RWPE1 (cell line): Measurements from ENCODE around the gene RFC4.

Source experiments
- CTCF ChIA-PET: fragments of 350-600 bp; sonication (Branson Sonifier 250); formaldehyde crosslinking; extraction: SDS; loops from one replicate; lab custom pipeline; 2021; lab: Yijun Ruan, JAX
- POLR2A ChIA-PET: fragments of 400-600 bp; formaldehyde crosslinking; extraction: SDS; loops from one replicate; lab custom pipeline; 2020; ENCODE audit warnings: antibody characterized with exemption; ENCODE audit not compliant: low non-redundant PET; lab: Yijun Ruan, JAX
- DNase-seq: peaks from one replicate; pipeline ENCODE4 v3.0.0; 2012; ENCODE audit warnings: low spot score
- H3K27ac ChIP-seq: fragments of 450-650 bp; 2 replicates; pipeline ENCODE4 v1.5.1; 2017
- TF ChIP-seq, protein P1 (sequence below): fragments of 450-650 bp; conservative IDR thresholded peaks from 2 replicates; pipeline ENCODE4 v1.5.1; 2017; ENCODE audit warnings: low read depth, mild to moderate bottlenecking

Gene RFC4

DNA sequence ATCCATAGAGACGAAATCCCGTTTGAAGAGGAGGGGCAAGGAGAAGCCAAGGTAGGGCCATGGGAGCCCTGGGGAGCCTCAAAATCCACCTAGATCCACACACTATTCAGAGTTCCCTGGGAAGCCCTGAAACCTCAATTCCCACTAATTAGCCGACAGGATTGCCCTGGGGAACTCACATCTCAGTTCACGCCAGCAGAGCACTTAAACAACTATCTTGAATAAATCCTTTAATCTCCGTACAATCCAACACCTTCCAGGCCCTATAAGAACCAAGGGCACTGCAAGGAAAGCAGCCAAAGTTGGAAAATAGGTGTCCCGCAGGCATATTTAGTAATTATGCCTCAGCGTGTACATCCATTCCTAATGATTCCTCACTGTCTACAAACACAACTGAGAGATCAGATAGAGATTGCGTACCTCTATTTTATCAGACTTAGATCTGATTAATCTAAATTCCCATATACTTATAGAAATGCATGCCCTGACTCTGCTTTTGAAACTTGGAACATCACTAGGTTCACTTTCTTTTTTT, 48.5 kb downstream of the RFC4 start:
- H3K27ac ChIP-seq: no peak overlapping the region
- TF ChIP-seq, protein P1, sequence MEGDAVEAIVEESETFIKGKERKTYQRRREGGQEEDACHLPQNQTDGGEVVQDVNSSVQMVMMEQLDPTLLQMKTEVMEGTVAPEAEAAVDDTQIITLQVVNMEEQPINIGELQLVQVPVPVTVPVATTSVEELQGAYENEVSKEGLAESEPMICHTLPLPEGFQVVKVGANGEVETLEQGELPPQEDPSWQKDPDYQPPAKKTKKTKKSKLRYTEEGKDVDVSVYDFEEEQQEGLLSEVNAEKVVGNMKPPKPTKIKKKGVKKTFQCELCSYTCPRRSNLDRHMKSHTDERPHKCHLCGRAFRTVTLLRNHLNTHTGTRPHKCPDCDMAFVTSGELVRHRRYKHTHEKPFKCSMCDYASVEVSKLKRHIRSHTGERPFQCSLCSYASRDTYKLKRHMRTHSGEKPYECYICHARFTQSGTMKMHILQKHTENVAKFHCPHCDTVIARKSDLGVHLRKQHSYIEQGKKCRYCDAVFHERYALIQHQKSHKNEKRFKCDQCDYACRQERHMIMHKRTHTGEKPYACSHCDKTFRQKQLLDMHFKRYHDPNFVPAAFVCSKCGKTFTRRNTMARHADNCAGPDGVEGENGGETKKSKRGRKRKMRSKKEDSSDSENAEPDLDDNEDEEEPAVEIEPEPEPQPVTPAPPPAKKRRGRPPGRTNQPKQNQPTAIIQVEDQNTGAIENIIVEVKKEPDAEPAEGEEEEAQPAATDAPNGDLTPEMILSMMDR: no peak
- POLR2A ChIA-PET: no interaction called here
- peak; percentile 14 for DNase-seq
- CTCF ChIA-PET: interaction anchor here (0.7 kb wide), 1 partner anchor 12 kb away, joined by 3 read pairs; no protein-coding TSS in a partner anchor

DNA sequence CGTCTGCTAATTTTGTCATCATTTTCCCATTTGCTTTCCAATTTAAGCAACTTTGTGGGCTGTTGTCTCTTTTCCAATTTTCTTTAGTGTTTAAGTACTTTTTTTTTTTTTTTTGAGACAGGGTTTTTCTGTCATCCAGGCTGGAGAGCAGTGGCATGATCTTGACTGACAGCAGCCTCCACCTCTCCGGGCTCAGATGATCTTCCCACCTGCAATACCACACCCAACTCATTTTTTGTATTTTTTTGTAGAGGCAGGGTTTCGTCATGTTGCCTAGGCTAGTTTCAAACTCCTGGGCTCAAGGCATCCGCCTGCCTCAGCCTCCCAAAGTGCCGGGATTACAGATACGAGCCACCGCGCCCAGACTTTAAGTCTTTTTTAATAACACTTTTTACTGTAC, 49.1 kb downstream of the RFC4 start:
- H3K27ac ChIP-seq: no peak overlapping the region
- TF ChIP-seq, protein P1: no peak
- CTCF ChIA-PET: interaction anchor here (0.6 kb wide), 1 partner anchor 34 kb away, joined by 6 read pairs; no protein-coding TSS in a partner anchor
- no peak for DNase-seq
- POLR2A ChIA-PET: no interaction called here

DNA sequence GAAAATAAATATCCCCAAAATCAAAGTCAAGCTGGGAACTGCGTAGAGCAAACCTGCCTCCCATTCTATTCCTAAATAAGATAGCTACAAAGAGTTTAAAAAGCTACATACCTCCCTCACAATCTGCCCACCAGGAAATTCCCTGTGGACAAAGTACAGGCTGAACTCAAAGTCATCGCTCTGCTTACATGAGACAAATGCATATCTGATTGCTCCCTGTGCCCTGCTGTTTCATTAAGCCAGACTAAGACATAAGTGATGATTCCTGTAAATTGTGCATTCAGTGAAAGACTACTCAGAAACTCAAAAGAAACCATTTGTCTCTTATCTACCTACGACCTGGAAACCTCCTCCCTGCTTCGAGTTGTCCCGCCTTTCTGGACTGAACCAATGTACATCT, 51.4 kb downstream of the RFC4 start:
- TF ChIP-seq, protein P1: no peak
- peak overlapping the region; percentile 89 for H3K27ac ChIP-seq
- no peak for DNase-seq
- ChIA-PET CTCF (interaction anchor here (0.7 kb wide), 1 partner anchor 140 kb away, joined by 3 read pairs; no protein-coding TSS in a partner anchor), POLR2A (no interaction called here)

DNA sequence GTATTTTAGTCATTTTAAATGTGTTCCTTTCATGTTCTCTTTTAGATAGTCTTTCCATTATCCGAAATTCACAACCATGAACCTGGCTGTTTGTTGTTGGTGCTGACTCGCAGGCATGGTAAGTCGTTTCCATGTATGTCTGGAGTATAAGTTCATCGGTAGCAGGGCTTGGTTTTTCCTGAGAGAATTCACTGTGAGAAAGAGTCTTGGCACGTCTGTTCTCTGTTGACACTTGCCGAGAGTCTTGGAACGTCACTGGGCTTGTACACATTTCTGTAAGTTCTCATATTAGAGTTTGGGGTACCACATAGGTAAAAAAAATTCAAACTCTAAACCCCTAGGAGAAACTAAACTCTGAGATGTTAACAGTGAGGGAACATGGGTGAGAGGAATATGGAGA, 52.3 kb downstream of the RFC4 start:
- CTCF ChIA-PET: interaction anchor here (0.5 to 1.8 kb wide), 4 partner anchors 15 to 870 kb away, joined by 3 to 7 read pairs (median 3); no protein-coding TSS in a partner anchor
- peak overlapping the region; percentile 89 for H3K27ac ChIP-seq
- DNase-seq: peak; percentile 38
- TF ChIP-seq, protein P1: no peak
- POLR2A ChIA-PET: no interaction called here

DNA sequence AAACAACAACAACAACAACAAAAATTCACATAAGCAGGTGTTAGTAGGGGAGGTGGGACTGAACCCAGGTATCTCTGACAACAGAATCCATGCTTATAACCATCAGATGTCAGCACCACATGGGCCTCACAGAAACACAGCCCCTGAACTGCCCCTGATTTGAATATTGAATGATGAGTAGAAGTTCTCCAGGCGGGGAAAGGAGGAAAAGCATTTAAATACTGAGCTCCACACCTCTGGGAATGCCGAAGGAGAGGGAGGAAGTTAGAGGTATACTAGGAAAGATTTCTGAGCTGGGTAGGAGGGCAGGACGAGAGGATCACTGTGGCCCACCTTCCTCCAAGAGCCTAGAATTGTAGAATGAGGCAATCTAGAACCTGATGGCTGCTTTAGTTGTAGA, 54.8 kb downstream of the RFC4 start:
- CTCF ChIA-PET: interaction anchor here (0.7 kb wide), 1 partner anchor 134 kb away, joined by 4 read pairs; no protein-coding TSS in a partner anchor
- no peak for DNase-seq
- TF ChIP-seq, protein P1: no peak
- POLR2A ChIA-PET: no interaction called here
- H3K27ac ChIP-seq: no peak overlapping the region

DNA sequence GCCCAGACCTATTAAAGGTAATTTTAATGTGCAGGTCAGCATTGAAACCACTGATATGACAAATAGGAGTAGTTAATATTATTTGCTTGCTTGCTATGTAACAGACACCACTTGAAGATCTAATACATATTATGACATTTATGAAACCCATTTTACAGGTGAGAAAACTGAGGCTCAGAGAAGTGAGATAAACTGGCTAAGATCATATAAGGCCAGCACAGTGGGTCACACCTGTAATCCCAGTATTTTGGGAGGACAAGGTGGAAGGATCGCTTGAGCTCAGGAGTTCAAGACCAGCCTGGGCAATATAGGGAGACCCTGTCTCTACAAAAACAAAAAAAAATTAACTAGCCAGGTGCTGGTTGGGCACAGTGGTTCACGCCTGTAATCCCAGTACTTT, 56.0 kb downstream of the RFC4 start:
- CTCF ChIA-PET: no interaction called here
- no peak for DNase-seq
- no peak overlapping the region for H3K27ac ChIP-seq
- POLR2A ChIA-PET: no interaction called here
- TF ChIP-seq, protein P1: no peak
